SK-N-SH (cell line): ENCODE data around the gene ZNF592. TPM values are rescaled to one million over a fixed set of nuclear protein-coding genes. Genes with fewer than 3 reads are reported as not detected.

ENCODE experiments used
- CTCF ChIA-PET: fragments of 300-600, 350-600 bp; formaldehyde crosslinking; extraction: SDS; loops from one replicate; lab custom pipeline; 2021; lab: Yijun Ruan, JAX
- POLR2A ChIA-PET: fragments of 350-600 bp; sonication (Branson Sonifier 250); formaldehyde crosslinking; extraction: SDS; loops from one replicate; lab custom pipeline; 2020; ENCODE audit warnings: antibody characterized with exemption, inconsistent platforms; lab: Yijun Ruan, JAX
- DNase-seq: peaks from one replicate; pipeline ENCODE4 v3.0.0; 2012
- H2AFZ ChIP-seq: fragments of 200-600 bp; sonication (generic); 2 replicates; pipeline ENCODE4 v1.8.1; 2016; ENCODE audit warnings: antibody characterized with exemption, mild to moderate bottlenecking, low read depth
- H3F3A ChIP-seq: fragments of 200-600 bp; sonication (generic); replicated peaks from 2 replicates; pipeline ENCODE3; 2016; ENCODE audit warnings: antibody characterized with exemption, mild to moderate bottlenecking; ENCODE audit not compliant: insufficient read depth
- H3K27ac ChIP-seq, 2 experiments: fragments of 200-500 bp in 1 of 2; fragments of 200-600 bp in 1 of 2; sonication (Bioruptor generic) in 1 of 2; sonication (generic), shearing (Covaris generic) in 1 of 2; 2 replicates each; pipeline versions ENCODE4 v1.5.1 to v1.6.1; 2014 to 2016; ENCODE audit warnings: low read depth in 2 of 2, inconsistent platforms in 1 of 2, low read length in 1 of 2, mild to moderate bottlenecking in 1 of 2, mixed read lengths in 1 of 2
- H3K27me3 ChIP-seq: fragments of 200-600 bp; sonication (generic), shearing (Covaris generic); 2 replicates; pipeline ENCODE4 v1.6.1; 2016; ENCODE audit warnings: mixed run types; ENCODE audit not compliant: insufficient read depth
- H3K36me3 ChIP-seq, 2 experiments: fragments of 200-500 bp in 1 of 2; fragments of 200-600 bp in 1 of 2; sonication (Bioruptor generic) in 1 of 2; sonication (generic) in 1 of 2; replicated peaks in 1 of 2; 2 replicates each; pipeline versions ENCODE3 to v1.5.1; 2014 to 2016; ENCODE audit warnings: low read length in 1 of 2, mild to moderate bottlenecking in 1 of 2; ENCODE audit not compliant: insufficient read depth in 2 of 2, control insufficient read depth in 1 of 2
- H3K4me1 ChIP-seq, 2 experiments: fragments of 200-500 bp in 1 of 2; fragments of 200-600 bp in 1 of 2; sonication (Bioruptor generic) in 1 of 2; sonication (generic), shearing (Covaris generic) in 1 of 2; 2 replicates each; pipeline versions ENCODE4 v1.5.1 to v1.6.1; 2014 to 2016; ENCODE audit warnings: low read depth in 1 of 2, low read length in 1 of 2, mixed run types in 1 of 2; ENCODE audit not compliant: insufficient read depth in 2 of 2, control insufficient read depth in 1 of 2
- H3K4me2 ChIP-seq: fragments of 200-600 bp; sonication (generic), shearing (Covaris generic); 2 replicates; pipeline ENCODE4 v1.6.1; 2017; ENCODE audit warnings: mixed run types
- H3K4me3 ChIP-seq, 2 experiments: fragments of 200-500 bp in 1 of 2; fragments of 200-600 bp in 1 of 2; sonication (Bioruptor generic) in 1 of 2; sonication (generic), shearing (Covaris generic) in 1 of 2; 2 replicates each; pipeline versions ENCODE4 v1.5.1 to v1.8.1; 2014 to 2016; ENCODE audit warnings: low read depth in 2 of 2, inconsistent platforms in 1 of 2, low read length in 1 of 2, mild to moderate bottlenecking in 1 of 2, mixed read lengths in 1 of 2, moderate library complexity in 1 of 2
- H3K79me2 ChIP-seq: fragments of 200-600 bp; sonication (generic); 2 replicates; pipeline ENCODE4 v1.8.1; 2017; ENCODE audit warnings: mild to moderate bottlenecking; ENCODE audit not compliant: insufficient read depth
- H3K9ac ChIP-seq: fragments of 200-600 bp; sonication (generic); 2 replicates; pipeline ENCODE4 v1.6.1; 2017; ENCODE audit warnings: mixed run types
- H3K9me2 ChIP-seq: fragments of 200-600 bp; sonication (generic); 2 replicates; pipeline ENCODE4 v1.6.1; 2017; ENCODE audit warnings: mixed run types
- H3K9me3 ChIP-seq: fragments of 200-600 bp; sonication (generic); 2 replicates; pipeline ENCODE4 v1.6.1; 2017; ENCODE audit warnings: mixed run types, mild to moderate bottlenecking, moderate library complexity
- H4K20me1 ChIP-seq: fragments of 200-600 bp; sonication (generic); 2 replicates; pipeline ENCODE4 v1.6.1; 2017; ENCODE audit warnings: mild to moderate bottlenecking, mixed run types; ENCODE audit not compliant: insufficient read depth
- ELF1 ChIP-seq: IDR thresholded peaks from 2 replicates; pipeline ENCODE4 v1.4.0; 2012
- EZH2phosphoT487 ChIP-seq: fragments of 200-600 bp; sonication (generic); IDR thresholded peaks from 2 replicates; pipeline ENCODE4 v1.6.1; 2017; ENCODE audit warnings: low read depth, mixed run types, mild to moderate bottlenecking, antibody characterized with exemption, moderate library complexity, borderline replicate concordance
- FOXJ3 ChIP-seq: sonication (generic); formaldehyde crosslinking; IDR thresholded peaks from 2 replicates; pipeline ENCODE4 v1.5.1; 2020; ENCODE audit warnings: mild to moderate bottlenecking, missing genetic modification reagents
- FOXM1 ChIP-seq: IDR thresholded peaks from 2 replicates; pipeline ENCODE4 v1.4.0; 2012; ENCODE audit warnings: low read depth, mild to moderate bottlenecking
- GATA2 ChIP-seq: sonication (generic); formaldehyde crosslinking; IDR thresholded peaks from 2 replicates; pipeline ENCODE4 v1.5.0; 2020; ENCODE audit warnings: mild to moderate bottlenecking, missing genetic modification reagents
- IRF3 ChIP-seq: fragments of 150-350 bp; IDR thresholded peaks from 2 replicates; pipeline ENCODE4 v1.6.1; 2016; ENCODE audit warnings: mild to moderate bottlenecking, low read depth, low read length
- MXI1 ChIP-seq: IDR thresholded peaks from 2 replicates; pipeline ENCODE4 v1.6.1; 2012; ENCODE audit warnings: mild to moderate bottlenecking, low read depth, low read length, improper control_type of control experiment
- NFIC ChIP-seq: IDR thresholded peaks from 2 replicates; pipeline ENCODE4 v1.4.0; 2012; ENCODE audit warnings: borderline replicate concordance
- PBX3 ChIP-seq: IDR thresholded peaks from 2 replicates; pipeline ENCODE4; 2012
- POLR2AphosphoS5 ChIP-seq: IDR thresholded peaks from 2 replicates; pipeline ENCODE4 v1.6.1; 2012; ENCODE audit warnings: low read depth, low read length
- REST ChIP-seq: IDR thresholded peaks from 2 replicates; pipeline ENCODE4 v1.6.1; 2012; ENCODE audit warnings: mild to moderate bottlenecking, low read depth, low read length, moderate library complexity
- RFX5 ChIP-seq: IDR thresholded peaks from 2 replicates; pipeline ENCODE4 v1.6.1; 2012; ENCODE audit warnings: mild to moderate bottlenecking, improper control_type of control experiment, low read length
- SIN3A ChIP-seq: IDR thresholded peaks from 2 replicates; pipeline ENCODE4 v1.6.1; 2012; ENCODE audit warnings: low read depth, mild to moderate bottlenecking, low read length, moderate library complexity, borderline replicate concordance
- SMC3 ChIP-seq: IDR thresholded peaks from 2 replicates; pipeline ENCODE4 v1.6.1; 2012; ENCODE audit warnings: low read depth, low read length, improper control_type of control experiment
- TAF1 ChIP-seq: IDR thresholded peaks from 2 replicates; pipeline ENCODE4 v1.6.1; 2012; ENCODE audit warnings: low read depth, mild to moderate bottlenecking, low read length, moderate library complexity, borderline replicate concordance
- TEAD4 ChIP-seq: IDR thresholded peaks from 2 replicates; pipeline ENCODE4 v1.4.0; 2012; ENCODE audit warnings: mild to moderate bottlenecking, borderline replicate concordance; ENCODE audit not compliant: insufficient read depth
- USF2 ChIP-seq: fragments of 150-350 bp; IDR thresholded peaks from 2 replicates; pipeline ENCODE4 v1.6.1; 2017; ENCODE audit warnings: antibody characterized with exemption, low read length, low read depth, borderline replicate concordance
- ZBTB33 ChIP-seq: IDR thresholded peaks from 2 replicates; pipeline ENCODE4 v1.4.0; 2012; ENCODE audit warnings: low read depth, borderline replicate concordance
- WGBS: methylation state at CpG from one replicate; pipeline ENCODE4 v1.1.6; 2017; ENCODE audit warnings: low lambda C conversion rate; 5-methylcytosine and 5-hydroxymethylcytosine counted together
- polyA plus RNA-seq, 3 experiments: library from polyadenylated mRNA; depleted of rRNA; stranded (reverse); fragments of >200 nt; gene quantifications; 2 replicates each; pipeline ENCODE4 v1.2.3, GENCODE V29; 2012

The ZNF592 gene
- polyA plus RNA-seq, 1 of the 3 experiments (the other 2 are of a cell fraction) = 8.0 TPM

GRCh38 chr15:84829428-84829827 lies 81.0 kb downstream of the ZNF592 start:
- Histone ChIP-seq H3K27me3 (no peaks in the 10 kb centered on the region), H3K4me2 (no peak overlapping the region), H3K4me3 (no peak overlapping the region), H3K4me1 (peaks cover 7 to 27% of the 10 kb centered on the region in 2 experiments; a peak in 2 of 4 replicates), H3K9me2 (no peaks in the 10 kb centered on the region), H3F3A (no peaks in the 10 kb centered on the region), H3K36me3 (no peaks in the 10 kb centered on the region), H3K79me2 (no peaks in the 10 kb centered on the region), H3K9me3 (no peaks in the 10 kb centered on the region), H4K20me1 (no peaks in the 10 kb centered on the region), H3K9ac (no peak overlapping the region), H3K27ac (no peak overlapping the region), H2AFZ (no peak overlapping the region)
- no peak for DNase-seq
- TF ChIP-seq FOXJ3 (CRISPR knock-in tag) (no peak), SIN3A (no peak), PBX3 (no peak), ELF1 (no peak), RFX5 (no peak), NFIC (no peak), POLR2AphosphoS5 (no peak), GATA2 (CRISPR knock-in tag) (no peak), FOXM1 (no peak), MXI1 (no peak), TEAD4 (no peak), SMC3 (no peak), EZH2phosphoT487 (no peak), TAF1 (no peak), ZBTB33 (no peak), IRF3 (no peak), USF2 (no peak), REST (no peak)
- CTCF ChIA-PET = interaction anchor here (1.1 to 6.7 kb wide), 3 partner anchors 16 to 98 kb away, joined by 3 to 38 read pairs (median 3); no protein-coding TSS in a partner anchor
- POLR2A ChIA-PET = no interaction called here
- 81% methylated on average over 5 of the region's 8 CpGs for WGBS
